Endothelial cell of umbilical vein (primary cell): ENCODE results near the gene BTG2. TPM values are rescaled to one million over a fixed set of nuclear protein-coding genes. Genes with fewer than 3 reads are reported as not detected.

Experiments
- BruUV-seq: library from RNA; stranded (reverse); fragments of 400-500 nt; replicated peaks from 2 replicates; lab custom pipeline; 2021; lab: Mats Ljungman, UMichigan
- CTCF ChIA-PET: fragments of 300-600, 350-600 bp; sonication (Branson Sonifier 250); formaldehyde crosslinking; loops from one replicate; lab custom pipeline; 2021; ENCODE audit warnings: antibody characterized with exemption, inconsistent platforms; lab: Charles Lee
- POLR2A ChIA-PET: fragments of 300-600, 350-600 bp; sonication (Branson Sonifier 250); formaldehyde crosslinking; loops from one replicate; lab custom pipeline; 2021; ENCODE audit warnings: antibody characterized with exemption, inconsistent platforms; lab: Charles Lee
- DNase-seq: peaks from one replicate; pipeline ENCODE4 v3.0.0-alpha.2; 2011; ENCODE audit warnings: low read depth, low spot score
- FAIRE-seq: peaks from 2 replicates; lab custom pipeline; 2011; peaks lifted over from hg19 to GRCh38; lab: Jason Lieb, UNC
- H2AFZ ChIP-seq: 2 replicates; pipeline ENCODE4 v1.6.0; 2012; ENCODE audit warnings: low read depth, low read length, control low read depth, inconsistent platforms
- H3K27ac ChIP-seq: 2 replicates; pipeline ENCODE4 v1.5.1; 2011; ENCODE audit warnings: low read depth, mild to moderate bottlenecking, control low read depth, low read length, moderate library complexity; ENCODE audit not compliant: insufficient read depth
- H3K27me3 ChIP-seq, 2 experiments: 2 replicates each; pipeline versions ENCODE4 v1.6.0 to v1.6.1; 2011; ENCODE audit warnings: low read length in 2 of 2, mixed read lengths in 1 of 2; ENCODE audit not compliant: control insufficient read depth in 2 of 2, insufficient read depth in 2 of 2
- H3K36me3 ChIP-seq, 2 experiments: 2 replicates in 1 of 2; 3 replicates in 1 of 2; pipeline ENCODE4 v1.5.1; 2011; ENCODE audit warnings: low read length in 2 of 2, mild to moderate bottlenecking in 1 of 2, moderate library complexity in 1 of 2; ENCODE audit not compliant: control insufficient read depth in 2 of 2, insufficient read depth in 2 of 2; ENCODE audit errors: extremely low read depth in 1 of 2
- H3K4me1 ChIP-seq: 3 replicates; pipeline ENCODE4 v1.5.1; 2011; ENCODE audit warnings: mild to moderate bottlenecking, low read length; ENCODE audit not compliant: control insufficient read depth, insufficient read depth; ENCODE audit errors: extremely low read depth
- H3K4me2 ChIP-seq: 2 replicates; pipeline ENCODE4 v1.6.1; 2011; ENCODE audit warnings: low read length, control low read depth, mixed read lengths; ENCODE audit not compliant: insufficient read depth
- H3K4me3 ChIP-seq, 3 experiments: fragments of 200-600 bp in 1 of 3; sonication (generic), shearing (Covaris generic) in 1 of 3; replicated peaks in 1 of 3; 2 replicates each; pipeline ENCODE4 v1.5.1; 2011 to 2016; ENCODE audit warnings: control low read depth in 3 of 3, low read length in 3 of 3, mild to moderate bottlenecking in 2 of 3, inconsistent platforms in 1 of 3, low read depth in 1 of 3, moderate library complexity in 1 of 3; ENCODE audit not compliant: insufficient read depth in 1 of 3
- H3K79me2 ChIP-seq: 2 replicates; pipeline ENCODE4 v1.6.0; 2012; ENCODE audit warnings: low read length, inconsistent platforms; ENCODE audit not compliant: control insufficient read depth, insufficient read depth
- H3K9ac ChIP-seq: replicated peaks from 2 replicates; pipeline ENCODE3; 2011; ENCODE audit warnings: low read length, control low read depth; ENCODE audit not compliant: insufficient read depth; ENCODE audit errors: extremely low read depth
- H3K9me1 ChIP-seq: replicated peaks from 3 replicates; pipeline ENCODE4 v1.6.0; 2011; ENCODE audit warnings: mild to moderate bottlenecking, low read length; ENCODE audit not compliant: control insufficient read depth, insufficient read depth; ENCODE audit errors: extremely low read depth
- H3K9me3 ChIP-seq: replicated peaks from 2 replicates; pipeline ENCODE4 v1.5.1; 2012; ENCODE audit warnings: low read length, inconsistent platforms; ENCODE audit not compliant: control insufficient read depth, insufficient read depth
- H4K20me1 ChIP-seq: replicated peaks from 2 replicates; pipeline ENCODE3; 2011; ENCODE audit warnings: mild to moderate bottlenecking, low read length; ENCODE audit not compliant: control insufficient read depth, insufficient read depth; ENCODE audit errors: extremely low read depth
- CTCF ChIP-seq, 2 donors: IDR thresholded peaks; 1 replicate in 1 of 2; 2 replicates in 1 of 2; pipeline ENCODE4 v1.5.1; 2011; ENCODE audit warnings: low read length in 2 of 2, mild to moderate bottlenecking in 2 of 2, moderate library complexity in 2 of 2, control low read depth in 1 of 2, inconsistent platforms in 1 of 2, low read depth in 1 of 2; ENCODE audit not compliant: insufficient read depth in 1 of 2; ENCODE audit errors: extremely low read depth in 1 of 2
- FOS ChIP-seq: IDR thresholded peaks from 2 replicates; pipeline ENCODE4 v1.6.1; 2011; ENCODE audit warnings: mild to moderate bottlenecking, low read length, moderate library complexity, borderline replicate concordance; ENCODE audit not compliant: insufficient read depth
- POLR2A ChIP-seq: IDR thresholded peaks from 2 replicates; pipeline ENCODE4 v1.6.1; 2012; ENCODE audit warnings: low read depth, mild to moderate bottlenecking, control low read depth, low read length
- POLR2AphosphoS5 ChIP-seq: IDR thresholded peaks from 2 replicates; pipeline ENCODE4 v1.6.1; 2012; ENCODE audit warnings: low read depth, mild to moderate bottlenecking, control low read depth, low read length, moderate library complexity; ENCODE audit not compliant: insufficient read depth
- dilution Hi-C: fragments of 300-500 bp; cut with MboI; formaldehyde crosslinking; loops from one replicate; pipeline ENCODE4 v1.15.0; 2019; ENCODE audit warnings: low sequenced_read_pairs; ENCODE audit not compliant: extremely low pct_ligation_motif_present
- intact Hi-C: fragments of 100-400 bp; cut with micrococcal nuclease; formaldehyde crosslinking; loops from one replicate; pipeline ENCODE4 v1.10.0; 2022
- polyA plus RNA-seq, 4 experiments: library from polyadenylated mRNA; depleted of rRNA in 3 of 4; stranded (reverse) in 3 of 4; unstranded in 1 of 4; fragments of >200 nt; gene quantifications; 2 replicates each; pipeline versions ENCODE4 v1.2.1 to v1.2.3, GENCODE V29; 2011 to 2012; ENCODE audit warnings: missing spikeins in 1 of 4
- small RNA-seq: library from RNA; depleted of rRNA; stranded (forward); fragments of <200 nt; gene quantifications from one replicate; pipeline ENCODE3, GENCODE V24; 2012; ENCODE audit warnings: low replicate concordance, low read depth; ENCODE audit not compliant: insufficient read depth, insufficient read length
- total RNA-seq: library from RNA; stranded (reverse); gene quantifications from 2 replicates; pipeline ENCODE4 v1.2.3, GENCODE V29; 2021
- TF ChIP-seq, protein P1 (sequence below): IDR thresholded peaks from 2 replicates; pipeline ENCODE4 v1.6.1; 2011; ENCODE audit not compliant: insufficient read depth, insufficient read length

Gene BTG2
- total and polyA plus RNA-seq, 2 donors (not counting 3 experiments of a cell fraction or from before 2014, with no cell fraction given): 35.6 to 50.1 TPM

DNA sequence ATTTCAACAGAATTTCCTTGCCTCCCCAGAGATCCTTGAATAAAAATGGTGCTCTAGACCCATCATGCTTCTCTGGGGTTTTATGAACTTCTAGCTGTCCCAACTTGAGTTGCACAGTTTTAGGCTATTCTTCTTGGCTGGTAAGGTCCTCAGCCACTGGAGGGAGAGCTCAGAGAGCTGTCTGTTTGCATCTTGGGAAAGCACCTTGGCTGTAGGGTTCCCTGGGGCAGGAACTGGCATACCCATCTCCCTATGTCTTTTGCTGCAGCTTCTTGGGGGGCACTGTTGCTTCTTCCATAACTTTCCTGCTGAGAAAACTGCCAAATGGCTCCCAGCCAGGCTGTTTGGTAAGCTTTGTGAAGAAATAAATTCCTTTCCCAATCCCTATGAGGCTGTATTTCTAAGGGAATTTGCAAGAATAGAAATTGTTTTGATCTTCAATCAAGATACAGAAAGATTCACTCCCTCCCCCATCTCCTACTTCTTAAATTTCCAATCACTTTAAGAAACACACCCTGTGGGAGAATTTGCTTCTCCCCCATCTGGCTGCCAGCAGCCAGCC lies 53.8 kb downstream of the BTG2 start:
- H3K9me3 ChIP-seq: no peaks in the 10 kb centered on the region
- no peak overlapping the region for H3K9ac ChIP-seq
- TF ChIP-seq CTCF (IDR thresholded peaks at IDR 0.05; ENCODE audit: extremely low read depth in 1 of 2, insufficient read depth in 1 of 2, low read depth in 1 of 2, low read length in 2 of 2): no peak
- TF ChIP-seq POLR2AphosphoS5: no peak
- TF ChIP-seq POLR2A: no peak
- no peak for TF ChIP-seq FOS
- TF ChIP-seq, protein P1, sequence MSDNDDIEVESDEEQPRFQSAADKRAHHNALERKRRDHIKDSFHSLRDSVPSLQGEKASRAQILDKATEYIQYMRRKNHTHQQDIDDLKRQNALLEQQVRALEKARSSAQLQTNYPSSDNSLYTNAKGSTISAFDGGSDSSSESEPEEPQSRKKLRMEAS: no peak
- no peaks in the 10 kb centered on the region for H3K36me3 ChIP-seq
- intact Hi-C loops: no loop called here
- DNase-seq: no peak
- no peak overlapping the region for H3K4me2 ChIP-seq
- no peak overlapping the region for H3K27ac ChIP-seq
- POLR2A ChIA-PET: no interaction called here
- no TSS peak for BruUV-seq
- peaks cover 37 to 52% of the 10 kb centered on the region in 2 experiments for H3K27me3 ChIP-seq
- H3K4me3 ChIP-seq: no peak overlapping the region
- no peaks in the 10 kb centered on the region for H3K9me1 ChIP-seq
- no peaks in the 10 kb centered on the region for H3K79me2 ChIP-seq
- H4K20me1 ChIP-seq: no peaks in the 10 kb centered on the region
- no peaks in the 10 kb centered on the region for H3K4me1 ChIP-seq
- H2AFZ ChIP-seq: no peak overlapping the region
- CTCF ChIA-PET: interaction anchor here (1.0 to 1.8 kb wide), 3 partner anchors 16 to 86 kb away, joined by 3 to 9 read pairs (median 5); no protein-coding TSS in a partner anchor
- FAIRE-seq: no peak
- dilution Hi-C loops: no loop called here

Small RNA genes within 50 kb of the gene (small RNA-seq; reads per million reads assigned to genes)
- gene AL359837.1 (not detected), gene RNU6-487P (3.1 reads per million, percentile 18 among the genes with 10 or more reads in this experiment)

Other genes starting within 250 kb of the BTG2 start
- gene MYOG, start 219.5 kb upstream of the BTG2 start, total RNA-seq: not detected in 2 replicates
- not detected in 2 replicates for gene MYOG, start 219.5 kb upstream of the BTG2 start, polyA plus RNA-seq
- gene ADORA1, start 177.8 kb upstream of the BTG2 start, total RNA-seq: not detected in 2 replicates
- gene ADORA1, start 177.8 kb upstream of the BTG2 start, polyA plus RNA-seq: 0.08 and 0.15 TPM in 2 replicates
- gene MYBPH, start 129.7 kb upstream of the BTG2 start, total RNA-seq: not detected in 2 replicates
- not detected in 2 replicates for gene MYBPH, start 129.7 kb upstream of the BTG2 start, polyA plus RNA-seq
- gene CHI3L1, start 118.8 kb upstream of the BTG2 start, total RNA-seq: not detected in 2 replicates
- gene CHI3L1, start 118.8 kb upstream of the BTG2 start, polyA plus RNA-seq: not detected in 2 replicates
- not detected in 2 replicates for gene CHIT1, start 75.8 kb upstream of the BTG2 start, total RNA-seq
- gene CHIT1, start 75.8 kb upstream of the BTG2 start, polyA plus RNA-seq: not detected in 2 replicates
- 0.11 TPM in 1 of 2 replicates, not detected in the other for gene FMOD, start 45.6 kb downstream of the BTG2 start, total RNA-seq
- 0.10 and 0.12 TPM in 2 replicates for gene FMOD, start 45.6 kb downstream of the BTG2 start, polyA plus RNA-seq
- not detected in 2 replicates for gene PRELP, start 170.3 kb downstream of the BTG2 start, total RNA-seq
- 0.01 TPM in 1 of 2 replicates, not detected in the other for gene PRELP, start 170.3 kb downstream of the BTG2 start, polyA plus RNA-seq
- not detected in 2 replicates for gene OPTC, start 188.6 kb downstream of the BTG2 start, total RNA-seq
- gene OPTC, start 188.6 kb downstream of the BTG2 start, polyA plus RNA-seq: not detected in 2 replicates